GM19324 (cell line): ENCODE measurements around the gene AK3.
"Not testable (repeated sequence)": the region's sequence is repeated elsewhere in the genome, so short reads cannot be mapped to it uniquely, and the experiment has no call there.

Source experiments
- ATAC-seq: cut with Tn5 transposase; IDR thresholded peaks from one replicate; pipeline ENCODE4 v1.9.1; 2021; ENCODE audit warnings: mild to moderate bottlenecking, moderate library complexity; ENCODE audit not compliant: unreplicated experiment, low FRiP score

Gene AK3

DNA sequence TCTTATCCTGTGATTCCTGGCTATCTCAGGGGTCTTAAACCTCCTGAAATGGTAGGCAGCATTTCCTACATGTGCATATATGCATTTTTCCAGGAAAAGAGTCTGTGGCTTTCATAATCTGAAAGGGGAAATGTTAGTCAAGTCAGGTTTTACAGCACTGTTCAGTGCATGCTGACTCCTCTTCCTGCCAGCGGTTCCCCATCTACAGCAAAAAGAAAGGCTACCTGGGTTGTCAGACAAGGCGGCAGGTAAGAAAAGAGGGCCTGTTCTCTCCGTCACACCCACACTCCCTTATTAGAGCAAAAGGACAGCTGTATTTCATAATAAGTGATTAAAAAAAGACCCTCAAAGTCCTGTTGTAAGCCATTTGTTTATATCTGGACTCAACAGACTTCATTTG, 70.4 kb downstream of the AK3 start:
- no peak for ATAC-seq

DNA sequence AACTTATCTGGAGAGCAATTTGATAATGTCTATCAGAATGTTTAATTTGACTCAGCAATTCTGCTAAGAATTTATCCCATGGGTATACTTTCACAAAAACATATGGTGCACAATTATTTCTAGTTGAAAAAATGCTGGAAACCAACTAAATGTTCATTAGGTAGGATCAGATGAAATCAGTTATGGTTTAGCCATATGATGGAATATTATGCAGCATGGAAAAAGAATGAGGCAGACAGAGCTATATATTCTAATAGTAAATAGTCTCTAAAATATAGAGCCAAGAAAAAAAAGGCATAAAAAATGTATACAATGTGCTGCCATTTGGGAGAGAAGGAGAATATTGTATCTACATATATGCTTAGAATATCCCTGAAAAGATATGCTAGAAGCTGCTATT, 71.1 kb downstream of the AK3 start:
- ATAC-seq = no peak

DNA sequence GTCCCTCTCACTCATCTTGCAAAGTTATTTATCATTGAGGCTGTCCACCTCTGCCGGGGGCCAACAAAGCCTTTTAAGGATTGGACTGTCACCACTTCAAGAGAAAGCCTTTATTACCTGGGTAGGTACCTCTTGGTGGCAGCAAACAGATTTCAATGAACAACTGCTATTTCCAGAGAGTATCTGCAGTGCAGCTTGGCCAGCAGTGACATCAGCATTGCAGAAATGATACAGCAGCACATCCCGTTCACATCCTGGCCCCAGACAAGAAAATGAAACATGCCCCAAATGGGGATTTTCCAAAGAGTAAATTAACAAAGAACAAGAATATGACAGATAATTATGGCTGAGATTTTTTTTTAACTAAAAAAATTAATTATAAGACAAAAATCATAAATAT, 72.4 kb downstream of the AK3 start:
- ATAC-seq = no peak

DNA sequence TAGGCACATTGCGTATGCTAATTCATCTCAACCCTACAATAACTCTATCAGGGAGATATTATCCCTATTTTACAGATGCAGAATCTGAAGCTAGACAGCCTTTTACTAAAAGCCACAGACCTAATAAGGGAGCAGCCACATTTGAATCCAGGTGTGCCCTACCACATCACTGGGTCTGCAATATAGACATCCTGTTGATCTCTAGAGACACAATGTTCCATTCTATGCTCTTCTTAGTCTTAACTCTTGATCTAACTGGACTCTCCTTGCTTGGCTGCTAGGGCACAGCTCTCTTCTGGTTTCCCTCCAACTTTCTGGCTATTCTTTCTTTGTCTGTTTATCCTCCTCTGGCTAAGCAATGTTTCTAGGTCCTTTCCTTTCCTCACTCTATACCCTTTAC, 73.3 kb downstream of the AK3 start:
- ATAC-seq = no peak

DNA sequence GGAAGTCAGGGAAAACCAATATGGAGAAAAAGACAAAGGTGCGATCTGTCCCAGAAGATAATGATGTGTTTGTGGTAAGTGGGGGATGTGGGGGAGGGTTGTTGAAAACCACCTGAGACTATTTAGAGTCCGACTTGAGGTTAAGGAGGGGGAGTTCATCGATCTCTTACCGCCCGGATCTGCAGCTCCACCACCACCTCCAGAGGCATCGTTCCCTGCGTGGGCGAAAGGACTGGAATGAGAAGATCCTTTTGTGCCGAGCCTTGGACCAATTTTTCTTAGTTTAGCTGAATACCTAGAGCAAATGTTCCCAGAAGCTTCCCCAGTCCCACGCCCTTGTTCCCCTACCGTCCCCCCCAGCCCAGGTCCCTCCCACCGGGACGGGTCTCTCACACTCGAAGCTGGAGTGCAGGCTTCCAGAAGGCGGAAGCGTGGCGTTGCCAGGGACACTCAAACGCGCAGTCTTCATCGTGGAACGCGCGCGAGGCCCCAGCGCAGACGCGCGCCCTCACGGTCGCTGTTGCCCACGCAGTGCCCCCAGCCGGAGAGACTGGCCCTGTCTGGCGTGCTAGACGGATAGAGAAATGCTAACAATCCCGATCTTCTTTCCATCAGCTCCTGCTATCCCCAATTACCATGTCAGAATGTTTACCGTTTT, 74.8 kb downstream of the AK3 start, which contains the start of gene SPATA6L:
Gene SPATA6L (minus strand): TSS at position 439 of the 658 bp plus-strand sequence. CDS start 230 bp downstream, at position 209.
- ATAC-seq = no peak

DNA sequence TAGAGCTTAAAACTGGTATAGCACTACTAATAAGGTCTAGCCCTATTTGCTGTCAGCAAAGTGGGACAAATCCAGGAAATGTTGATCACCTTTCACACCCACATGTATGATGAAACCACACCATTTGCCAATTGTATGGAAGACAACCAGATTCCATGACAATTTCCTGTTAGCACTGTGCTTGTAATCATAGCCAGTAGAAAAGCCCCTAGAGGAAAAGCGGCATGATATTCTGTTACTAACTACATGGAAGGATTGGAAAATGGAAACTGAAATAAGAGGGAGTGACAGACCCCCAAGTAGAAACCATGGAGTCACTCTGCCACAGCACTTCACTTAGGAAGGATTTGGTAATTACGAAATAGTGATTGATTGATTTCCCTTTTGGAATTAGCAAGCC, 75.6 kb downstream of the AK3 start:
- no peak for ATAC-seq

DNA sequence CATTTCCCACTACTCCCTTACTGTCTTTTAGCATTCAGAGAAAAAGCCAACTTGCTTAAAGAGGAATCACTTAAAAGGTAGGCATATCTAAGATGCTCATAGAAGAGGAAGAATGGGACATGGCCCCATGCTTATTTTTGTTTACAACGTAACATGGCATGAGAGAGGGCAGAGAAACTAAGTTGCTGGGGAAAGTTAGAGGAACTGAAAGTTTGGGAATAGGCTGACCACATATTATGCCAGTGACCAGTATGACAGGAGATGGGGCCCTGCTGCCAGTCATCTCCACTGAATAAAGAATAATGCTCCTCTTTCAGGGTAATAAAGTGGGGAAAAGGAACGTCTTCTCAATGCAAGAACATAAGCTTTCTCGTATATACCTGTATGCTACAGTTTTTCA, 77.0 kb downstream of the AK3 start:
- no peak for ATAC-seq

DNA sequence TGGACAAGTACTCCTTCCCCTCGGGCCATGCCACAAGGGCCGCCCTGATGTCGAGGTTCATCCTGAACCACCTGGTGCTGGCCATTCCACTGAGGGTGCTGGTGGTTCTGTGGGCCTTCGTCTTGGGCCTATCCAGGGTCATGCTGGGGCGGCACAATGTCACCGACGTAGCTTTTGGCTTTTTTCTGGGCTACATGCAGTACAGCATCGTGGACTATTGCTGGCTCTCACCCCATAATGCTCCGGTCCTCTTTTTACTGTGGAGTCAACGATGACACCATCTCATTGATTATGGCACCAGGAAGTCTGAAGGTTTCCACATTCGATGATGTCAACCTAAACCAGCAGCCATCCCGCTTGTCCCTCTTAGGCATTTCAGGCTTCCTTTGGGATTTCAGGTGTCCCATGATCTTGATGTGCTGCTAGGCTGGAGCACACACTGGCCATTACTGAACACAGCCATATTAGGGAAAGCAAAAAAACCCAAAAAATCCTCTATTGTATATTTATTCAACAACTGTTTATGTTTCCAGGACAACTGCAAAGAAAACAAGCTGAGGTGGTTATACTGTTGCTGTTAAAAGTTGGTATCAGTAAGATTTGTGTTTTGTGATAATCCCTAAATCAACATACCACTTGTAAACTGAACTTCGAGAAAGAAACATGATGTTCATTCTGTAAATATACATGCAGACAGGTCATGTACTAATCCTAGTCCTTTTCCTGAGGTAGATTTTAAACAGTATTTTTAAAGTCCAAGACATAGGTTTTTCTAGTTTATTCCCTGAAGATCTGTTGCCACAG, 77.8 kb downstream of the AK3 start:
- ATAC-seq = no peak

DNA sequence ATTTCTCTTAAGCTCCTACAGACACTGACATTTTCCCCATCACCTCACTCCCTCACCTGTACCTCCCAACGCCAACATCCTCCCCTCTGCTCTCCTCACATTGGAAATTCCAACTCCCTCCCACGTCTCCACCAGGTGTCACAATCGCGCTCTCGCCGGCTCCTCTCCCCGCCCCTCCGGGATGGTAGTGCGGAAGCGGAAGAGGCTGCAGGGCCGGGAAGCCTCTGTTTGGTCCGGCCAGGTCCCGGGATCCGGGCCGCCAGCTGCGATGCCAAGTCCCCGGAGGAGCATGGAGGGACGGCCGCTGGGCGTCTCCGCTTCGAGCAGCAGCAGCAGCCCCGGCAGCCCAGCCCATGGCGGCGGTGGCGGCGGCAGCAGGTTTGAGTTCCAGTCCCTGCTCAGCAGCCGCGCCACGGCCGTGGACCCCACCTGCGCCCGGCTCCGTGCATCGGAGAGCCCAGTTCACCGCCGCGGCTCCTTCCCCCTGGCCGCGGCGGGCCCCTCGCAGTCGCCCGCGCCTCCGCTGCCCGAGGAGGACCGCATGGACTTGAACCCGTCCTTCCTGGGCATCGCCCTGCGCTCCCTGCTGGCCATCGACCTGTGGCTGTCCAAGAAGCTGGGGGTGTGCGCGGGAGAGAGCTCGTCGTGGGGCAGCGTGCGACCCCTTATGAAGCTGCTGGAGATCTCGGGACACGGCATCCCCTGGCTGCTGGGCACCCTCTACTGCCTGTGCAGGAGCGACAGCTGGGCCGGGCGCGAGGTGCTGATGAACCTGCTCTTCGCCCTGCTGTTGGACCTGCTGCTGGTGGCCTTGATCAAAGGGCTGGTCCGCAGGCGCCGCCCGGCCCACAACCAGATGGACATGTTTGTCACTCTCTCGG, 78.7 kb downstream of the AK3 start, which contains the start of gene PLPP6:
Gene PLPP6 (plus strand): TSS at position 187 of the 881 bp plus-strand sequence. CDS start 82 bp downstream, at position 269.
- peak; percentile 81 for ATAC-seq

DNA sequence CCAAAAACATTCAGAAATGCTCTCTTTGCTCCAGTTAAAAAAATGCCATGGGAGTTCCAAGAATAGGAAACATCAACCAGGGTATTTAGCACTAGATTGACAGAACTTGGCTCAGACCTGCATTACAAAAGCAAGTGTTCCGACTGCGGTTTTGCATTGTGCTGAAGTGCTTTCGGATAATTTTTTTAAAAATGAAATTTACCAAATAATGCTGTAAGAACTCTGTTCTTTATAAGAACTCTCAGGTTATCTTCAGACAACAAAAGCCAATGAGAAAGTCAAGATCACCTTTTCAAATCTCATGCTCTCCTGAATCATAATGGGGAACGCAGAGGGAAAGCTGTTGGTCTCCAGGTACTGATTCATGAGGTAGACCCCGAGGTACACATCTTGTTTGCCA, 79.4 kb downstream of the AK3 start:
- no peak for ATAC-seq

DNA sequence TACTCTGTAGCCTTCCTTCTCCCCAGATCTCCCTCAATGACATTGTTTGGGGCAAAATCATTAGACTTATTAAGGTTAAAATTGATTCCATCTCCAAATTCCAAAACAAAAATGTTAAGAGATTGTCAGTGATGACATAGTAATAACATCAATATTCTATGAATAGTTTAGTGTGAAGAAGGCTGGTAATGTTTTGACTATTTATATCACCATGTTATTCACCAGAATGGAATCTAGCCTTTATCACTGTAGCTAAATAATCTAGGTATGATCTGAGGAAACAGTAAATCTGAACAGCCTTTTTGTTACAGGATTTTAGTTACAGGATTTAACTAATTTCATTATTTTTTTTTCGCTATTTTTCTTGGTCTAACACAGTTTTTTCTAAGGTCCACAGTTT, 79.8 kb downstream of the AK3 start:
- ATAC-seq = no peak

DNA sequence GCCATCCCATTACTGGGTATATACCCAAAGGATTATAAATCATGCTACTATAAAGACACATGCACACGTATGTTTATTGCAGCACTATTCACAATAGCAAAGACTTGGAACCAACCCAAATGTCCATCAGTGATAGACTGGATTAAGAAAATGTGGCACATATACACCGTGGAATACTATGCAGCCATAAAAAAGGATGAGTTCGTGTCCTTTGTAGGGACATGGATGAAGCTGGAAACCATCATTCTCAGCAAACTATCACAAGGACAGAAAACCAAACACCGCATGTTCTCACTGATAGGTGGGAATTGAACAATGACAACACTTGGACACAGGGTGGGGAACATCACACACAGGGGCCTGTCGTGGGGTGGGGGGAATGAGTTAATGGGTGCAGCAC, 80.3 kb downstream of the AK3 start:
- ATAC-seq = not testable (repeated sequence)
